Testis (tissue), 3 donors: ENCODE results near the gene PARP3. TPM values are rescaled to one million over a fixed set of nuclear protein-coding genes. Genes with fewer than 3 reads are reported as not detected.
"Not testable (repeated sequence)": the region's sequence is repeated elsewhere in the genome, so short reads cannot be mapped to it uniquely, and the experiment has no call there.

Experiments
- DNase-seq: peaks from one replicate; pipeline ENCODE4 v3.0.0-alpha.2; 2019
- H3K27ac ChIP-seq, 2 donors: fragments of 200-600 bp; sonication (generic); one replicate each; pipeline ENCODE4 v1.5.1; 2019
- H3K27me3 ChIP-seq: fragments of 200-600 bp; sonication (generic); one replicate; pipeline ENCODE4 v1.5.1; 2019
- H3K36me3 ChIP-seq: fragments of 200-600 bp; sonication (generic); one replicate; pipeline ENCODE4 v1.5.1; 2017; ENCODE audit warnings: low read depth; ENCODE audit errors: missing control alignments
- H3K4me1 ChIP-seq: fragments of 200-600 bp; sonication (generic); one replicate; pipeline ENCODE4 v1.5.1; 2019
- H3K4me3 ChIP-seq, 2 donors: fragments of 200-600 bp; sonication (generic); one replicate each; pipeline ENCODE4 v1.5.1; 2017 to 2019
- H3K9me3 ChIP-seq: fragments of 200-600 bp; sonication (generic); one replicate; pipeline ENCODE4 v1.5.1; 2017
- POLR2A ChIP-seq: fragments of 450-650 bp; IDR thresholded peaks from one replicate; pipeline ENCODE4 v1.6.1; 2017; ENCODE audit warnings: antibody characterized with exemption, mild to moderate bottlenecking, moderate library complexity
- WGBS, 2 donors: methylation state at CpG; one replicate each; pipeline ENCODE4 v1.1.5; 2018; 5-methylcytosine and 5-hydroxymethylcytosine counted together
- intact Hi-C: fragments of 100-400 bp; cut with DNase I; formaldehyde crosslinking; loops from one replicate; pipeline ENCODE4 v1.15.1; 2023; ENCODE audit warnings: low total_unique reads
- polyA plus RNA-seq: library from polyadenylated mRNA; stranded (reverse); fragments of 350-450 nt; fragmentation: Illumina TruSeq; extraction: RNeasy Lipid Tissue Mini Kit (QIAGEN cat#74804); gene quantifications from one replicate; pipeline ENCODE4 v1.2.3, GENCODE V29; 2014; ENCODE audit warnings: low read depth, low replicate concordance; ENCODE audit not compliant: insufficient read depth
- total RNA-seq, 2 donors: library from RNA; depleted of rRNA; stranded (reverse); fragments of >200 nt; gene quantifications; one replicate each; pipeline ENCODE4 v1.2.3, GENCODE V29; 2016
- TF ChIP-seq, protein P1 (sequence below), 3 experiments: fragments of 450-650 bp in 2 of 3; fragments of 200-600 bp in 1 of 3; sonication (generic) in 1 of 3; IDR thresholded peaks; one replicate each; pipeline ENCODE4 v1.5.1; 2016 to 2019; ENCODE audit warnings: antibody characterized with exemption in 3 of 3, mild to moderate bottlenecking in 2 of 3, moderate library complexity in 1 of 3

The PARP3 gene
- total and polyA plus RNA-seq, 3 donors from 2014 or later: 17.5 to 24.7 (median 18.2) TPM

- WGBS, 2 donors: 88 to 90% methylated on average over 7 of the region's 7 CpGs
- no peak overlapping the region for H3K27ac ChIP-seq
- no peak for TF ChIP-seq POLR2A
- TF ChIP-seq, protein P1, sequence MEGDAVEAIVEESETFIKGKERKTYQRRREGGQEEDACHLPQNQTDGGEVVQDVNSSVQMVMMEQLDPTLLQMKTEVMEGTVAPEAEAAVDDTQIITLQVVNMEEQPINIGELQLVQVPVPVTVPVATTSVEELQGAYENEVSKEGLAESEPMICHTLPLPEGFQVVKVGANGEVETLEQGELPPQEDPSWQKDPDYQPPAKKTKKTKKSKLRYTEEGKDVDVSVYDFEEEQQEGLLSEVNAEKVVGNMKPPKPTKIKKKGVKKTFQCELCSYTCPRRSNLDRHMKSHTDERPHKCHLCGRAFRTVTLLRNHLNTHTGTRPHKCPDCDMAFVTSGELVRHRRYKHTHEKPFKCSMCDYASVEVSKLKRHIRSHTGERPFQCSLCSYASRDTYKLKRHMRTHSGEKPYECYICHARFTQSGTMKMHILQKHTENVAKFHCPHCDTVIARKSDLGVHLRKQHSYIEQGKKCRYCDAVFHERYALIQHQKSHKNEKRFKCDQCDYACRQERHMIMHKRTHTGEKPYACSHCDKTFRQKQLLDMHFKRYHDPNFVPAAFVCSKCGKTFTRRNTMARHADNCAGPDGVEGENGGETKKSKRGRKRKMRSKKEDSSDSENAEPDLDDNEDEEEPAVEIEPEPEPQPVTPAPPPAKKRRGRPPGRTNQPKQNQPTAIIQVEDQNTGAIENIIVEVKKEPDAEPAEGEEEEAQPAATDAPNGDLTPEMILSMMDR (IDR thresholded peaks at IDR 0.05): no peak
- H3K27me3 ChIP-seq: no peaks in the 10 kb centered on the region
- no peaks in the 10 kb centered on the region for H3K9me3 ChIP-seq
- intact Hi-C loops: no loop called here
- no peaks in the 10 kb centered on the region for H3K36me3 ChIP-seq
- H3K4me1 ChIP-seq: peaks cover 13% of the 10 kb centered on the region
- no peak overlapping the region for H3K4me3 ChIP-seq
- no peak for DNase-seq
Measured at GRCh38 chr3:51987568-51987967, 45.4 kb downstream of the PARP3 start.

DNA sequence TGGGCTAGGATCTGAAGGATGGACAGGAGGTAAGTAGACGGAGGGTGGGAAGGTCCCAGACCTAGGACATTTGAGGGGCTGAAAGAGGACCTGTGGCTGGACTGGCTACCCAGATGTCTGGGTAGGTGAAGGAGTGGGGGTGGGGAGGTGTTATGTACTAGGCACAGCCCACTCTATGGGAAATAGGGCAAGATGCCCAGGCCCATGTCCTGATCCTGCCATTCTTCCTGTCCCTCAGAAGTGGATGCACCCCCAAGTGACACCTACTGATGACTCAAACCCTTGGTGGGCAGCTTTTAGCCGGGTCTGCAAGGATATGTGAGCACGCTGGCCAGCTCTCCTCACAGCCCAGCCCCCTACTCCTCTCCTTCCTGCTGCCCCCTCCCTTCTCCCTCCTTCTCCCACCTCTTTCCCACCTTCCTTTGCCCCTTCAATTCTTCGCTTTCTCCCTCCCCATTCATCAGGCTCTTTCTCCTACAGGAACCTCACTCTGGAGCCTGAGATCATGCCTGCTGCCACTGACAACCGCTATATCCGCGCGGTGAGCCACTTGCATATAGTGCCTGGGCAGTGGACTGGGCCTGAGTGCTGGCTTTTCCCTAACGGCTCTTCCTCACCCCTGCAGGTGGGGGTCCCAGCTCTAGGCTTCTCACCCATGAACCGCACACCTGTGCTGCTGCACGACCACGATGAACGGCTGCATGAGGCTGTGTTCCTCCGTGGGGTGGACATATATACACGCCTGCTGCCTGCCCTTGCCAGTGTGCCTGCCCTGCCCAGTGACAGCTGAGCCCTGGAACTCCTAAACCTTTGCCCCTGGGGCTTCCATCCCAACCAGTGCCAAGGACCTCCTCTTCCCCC is 46.4 kb downstream of the PARP3 start:
- Histone ChIP-seq H3K27ac (no peak overlapping the region), H3K27me3 (no peaks in the 10 kb centered on the region), H3K4me1 (peaks cover 10% of the 10 kb centered on the region), H3K9me3 (no peaks in the 10 kb centered on the region), H3K36me3 (no peaks in the 10 kb centered on the region), H3K4me3 (no peak overlapping the region)
- no peak for DNase-seq
- intact Hi-C loops: no loop called here
- WGBS, 2 donors: 81 to 84% methylated on average over 14 to 15 of the region's 15 CpGs
- no peak for TF ChIP-seq POLR2A
- TF ChIP-seq, protein P1 (IDR thresholded peaks at IDR 0.05): no peak

DNA sequence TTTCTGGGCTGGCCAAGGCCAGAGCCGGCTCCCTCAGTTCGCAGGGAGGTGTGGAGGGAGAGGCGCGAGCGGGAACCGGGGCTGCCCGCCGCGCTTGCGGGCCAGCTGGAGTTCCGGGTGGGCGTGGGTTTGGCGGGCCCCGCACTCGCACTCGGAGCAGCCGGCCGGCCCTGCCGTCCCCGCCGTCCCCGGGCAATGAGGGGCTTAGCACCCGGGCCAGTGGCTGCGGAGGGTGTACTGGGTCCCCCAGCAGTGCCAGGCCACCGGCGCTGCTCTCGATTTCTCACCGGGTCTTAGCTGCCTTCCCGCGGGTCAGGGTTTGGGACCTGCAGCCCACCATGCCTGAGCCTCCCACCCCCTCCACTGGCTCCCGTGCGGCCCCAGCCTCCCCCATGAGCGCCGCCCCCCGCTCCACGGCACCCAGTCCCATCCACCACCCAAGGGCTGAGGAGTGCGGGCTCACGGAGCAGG is 48.4 kb downstream of the PARP3 start:
- Histone ChIP-seq H3K4me1 (peaks cover 14% of the 10 kb centered on the region), H3K4me3 (peak overlapping the region; percentile 1 to 45)
- H3K27me3 ChIP-seq, H3K9me3 ChIP-seq, H3K36me3 ChIP-seq, DNase-seq, intact Hi-C loops, H3K27ac ChIP-seq: not testable (repeated sequence)
- 61 to 65% methylated on average over 4 to 37 of the region's 38 CpGs for WGBS, 2 donors

GRCh38 chr3:51992017-51992682 is 50.0 kb downstream of the PARP3 start:
- no peaks in the 10 kb centered on the region for H3K27me3 ChIP-seq
- no peak overlapping the region for H3K27ac ChIP-seq
- H3K4me3 ChIP-seq: no peak overlapping the region
- no peaks in the 10 kb centered on the region for H3K36me3 ChIP-seq
- TF ChIP-seq POLR2A: no peak
- TF ChIP-seq, protein P1 (IDR thresholded peaks at IDR 0.05): no peak
- DNase-seq: no peak
- H3K9me3 ChIP-seq: no peaks in the 10 kb centered on the region
- intact Hi-C loops: no loop called here
- peaks cover 14% of the 10 kb centered on the region for H3K4me1 ChIP-seq
- WGBS, 2 donors: 74 to 83% methylated on average over 3 of the region's 3 CpGs

GRCh38 chr3:51993657-51994056 is 51.5 kb downstream of the PARP3 start:
- H3K27me3 ChIP-seq, H3K27ac ChIP-seq, intact Hi-C loops, H3K9me3 ChIP-seq, DNase-seq, H3K36me3 ChIP-seq, H3K4me3 ChIP-seq: not testable (repeated sequence)
- peaks cover 14% of the 10 kb centered on the region for H3K4me1 ChIP-seq
- WGBS, 2 donors: 61 to 73% methylated on average over 10 to 13 of the region's 13 CpGs
